ENCODE results near the gene ST6GAL1.

Gene ST6GAL1

DNA sequence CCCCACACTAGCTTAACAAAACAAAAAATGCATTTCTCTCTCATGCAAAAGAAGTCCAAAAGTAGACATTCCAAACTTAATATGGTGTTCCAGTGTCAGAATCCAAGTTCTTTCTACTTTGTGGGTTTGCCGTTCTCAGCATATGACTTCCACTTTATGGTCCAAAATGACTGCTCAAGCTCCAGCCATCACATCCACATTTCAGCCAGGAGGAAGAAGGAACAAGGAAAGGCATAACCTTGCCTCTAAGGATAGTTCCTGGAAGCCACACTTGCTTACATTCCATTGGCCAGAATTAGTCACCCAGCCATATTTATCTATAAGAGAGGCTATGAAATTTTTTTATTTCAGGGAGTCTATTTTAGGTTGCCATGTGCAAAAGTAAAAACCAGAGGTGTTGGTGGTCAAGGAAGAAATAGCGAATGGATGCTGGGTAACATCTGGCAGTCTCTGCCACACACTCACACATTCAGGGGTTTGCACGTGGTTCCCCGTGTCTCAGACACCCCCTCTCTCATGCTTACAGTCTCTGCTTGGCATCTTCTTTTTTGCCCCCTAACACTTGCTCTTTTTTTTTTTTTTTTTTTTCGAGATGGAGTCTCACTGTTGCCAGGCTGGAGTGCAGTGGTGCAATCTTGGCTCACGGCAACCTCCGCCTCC is 139.7 kb downstream of the ST6GAL1 start:
- TF ChIP-seq, protein P1, sequence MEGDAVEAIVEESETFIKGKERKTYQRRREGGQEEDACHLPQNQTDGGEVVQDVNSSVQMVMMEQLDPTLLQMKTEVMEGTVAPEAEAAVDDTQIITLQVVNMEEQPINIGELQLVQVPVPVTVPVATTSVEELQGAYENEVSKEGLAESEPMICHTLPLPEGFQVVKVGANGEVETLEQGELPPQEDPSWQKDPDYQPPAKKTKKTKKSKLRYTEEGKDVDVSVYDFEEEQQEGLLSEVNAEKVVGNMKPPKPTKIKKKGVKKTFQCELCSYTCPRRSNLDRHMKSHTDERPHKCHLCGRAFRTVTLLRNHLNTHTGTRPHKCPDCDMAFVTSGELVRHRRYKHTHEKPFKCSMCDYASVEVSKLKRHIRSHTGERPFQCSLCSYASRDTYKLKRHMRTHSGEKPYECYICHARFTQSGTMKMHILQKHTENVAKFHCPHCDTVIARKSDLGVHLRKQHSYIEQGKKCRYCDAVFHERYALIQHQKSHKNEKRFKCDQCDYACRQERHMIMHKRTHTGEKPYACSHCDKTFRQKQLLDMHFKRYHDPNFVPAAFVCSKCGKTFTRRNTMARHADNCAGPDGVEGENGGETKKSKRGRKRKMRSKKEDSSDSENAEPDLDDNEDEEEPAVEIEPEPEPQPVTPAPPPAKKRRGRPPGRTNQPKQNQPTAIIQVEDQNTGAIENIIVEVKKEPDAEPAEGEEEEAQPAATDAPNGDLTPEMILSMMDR (IDR thresholded peaks at IDR 0.05) = no peak
- TF ChIP-seq ZFX (IDR thresholded peaks at IDR 0.05; ENCODE audit: borderline replicate concordance) = no peak
- no peak overlapping the region for H3K27ac ChIP-seq

DNA sequence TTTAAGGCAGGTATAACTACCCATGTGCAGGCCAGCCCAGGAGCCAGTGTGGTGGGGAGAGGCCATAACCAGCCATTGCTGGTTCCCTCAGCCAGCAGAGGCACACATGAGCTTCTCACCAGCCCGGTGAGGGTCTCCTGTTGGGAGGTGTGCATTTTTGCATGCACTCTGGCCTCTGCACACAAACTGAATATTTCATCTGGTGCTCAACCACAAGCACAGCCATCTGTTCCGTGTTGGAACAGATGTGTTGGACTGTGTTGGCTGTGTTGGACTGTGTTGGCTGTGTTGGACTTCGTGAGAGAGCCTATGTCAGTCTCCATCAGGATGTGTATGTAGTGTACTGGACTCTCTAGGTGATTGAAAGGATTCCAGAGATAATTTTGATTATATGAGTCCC is 141.8 kb downstream of the ST6GAL1 start:
- no peak overlapping the region for H3K27ac ChIP-seq
- no peak for TF ChIP-seq ZFX (IDR thresholded peaks at IDR 0.05; ENCODE audit: borderline replicate concordance)
- TF ChIP-seq, protein P1 (IDR thresholded peaks at IDR 0.05) = no peak

DNA sequence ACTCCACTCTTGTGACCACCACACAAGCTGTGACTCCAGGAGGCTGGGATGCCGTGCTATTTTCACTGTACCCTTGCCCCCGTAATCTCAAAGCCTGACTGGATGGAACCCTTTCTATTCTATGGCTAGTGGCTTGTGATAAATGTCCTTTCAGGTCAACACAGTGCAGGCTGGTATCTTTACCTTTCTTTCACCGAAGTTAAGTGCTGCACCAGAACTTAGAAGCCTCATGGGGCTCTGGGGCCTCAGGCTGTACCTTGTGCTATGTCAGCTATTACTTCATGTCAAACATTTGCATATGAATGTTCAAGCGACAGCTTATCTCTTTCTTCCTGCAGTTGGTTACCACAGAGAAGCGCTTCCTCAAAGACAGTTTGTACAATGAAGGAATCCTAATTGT is 142.2 kb downstream of the ST6GAL1 start:
- H3K27ac ChIP-seq = no peak overlapping the region
- TF ChIP-seq ZFX (IDR thresholded peaks at IDR 0.05; ENCODE audit: borderline replicate concordance) = no peak
- TF ChIP-seq, protein P1 (IDR thresholded peaks at IDR 0.05) = no peak

DNA sequence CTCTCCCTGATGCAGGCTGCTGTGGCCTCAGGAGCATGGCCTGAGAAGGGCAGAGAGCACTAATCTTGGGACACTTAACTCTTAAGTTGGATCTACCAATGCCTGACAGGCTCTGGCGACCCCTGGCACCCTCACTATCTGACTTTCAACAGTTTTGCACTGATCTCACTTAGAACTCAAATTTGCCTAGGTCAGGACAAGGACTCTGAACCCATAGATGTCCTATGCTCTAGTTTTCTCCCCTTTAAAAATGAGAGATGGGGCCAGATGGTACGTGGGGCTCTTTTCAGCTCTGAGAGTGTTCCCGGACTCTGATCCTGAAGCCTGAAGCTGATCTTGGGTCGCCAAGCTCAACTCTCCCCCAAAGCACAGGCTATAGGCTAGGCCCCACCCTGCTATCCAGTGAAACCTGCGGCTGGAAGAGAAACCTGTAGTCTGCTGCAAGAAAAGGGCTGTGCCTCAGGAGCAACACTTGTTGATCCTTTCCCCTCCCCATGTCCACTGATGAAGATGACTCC is 143.3 kb downstream of the ST6GAL1 start:
- TF ChIP-seq, protein P1 (IDR thresholded peaks at IDR 0.05) = no peak
- no peak for TF ChIP-seq ZFX (IDR thresholded peaks at IDR 0.05; ENCODE audit: borderline replicate concordance)
- no peak overlapping the region for H3K27ac ChIP-seq

DNA sequence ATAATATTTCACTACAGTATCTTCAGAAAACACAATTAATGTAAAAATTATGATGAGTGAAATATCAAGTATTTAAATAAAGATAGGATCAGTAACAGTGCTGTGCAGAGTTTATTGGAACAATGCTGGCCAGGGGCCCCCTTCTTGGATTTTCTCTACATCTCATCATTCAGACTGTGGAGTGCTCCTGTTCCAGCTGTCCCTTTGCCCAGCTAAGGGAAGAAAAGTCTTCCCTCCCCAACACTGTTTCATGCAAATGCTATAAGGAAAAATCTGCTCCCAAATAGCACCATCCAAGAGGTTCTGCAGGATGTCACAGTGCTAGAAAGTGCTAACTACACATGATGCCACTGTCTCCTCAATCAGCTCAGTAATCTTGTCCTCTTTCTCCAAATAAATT is 144.5 kb downstream of the ST6GAL1 start:
- no peak overlapping the region for H3K27ac ChIP-seq
- no peak for TF ChIP-seq ZFX (IDR thresholded peaks at IDR 0.05; ENCODE audit: borderline replicate concordance)
- TF ChIP-seq, protein P1 (IDR thresholded peaks at IDR 0.05) = no peak

DNA sequence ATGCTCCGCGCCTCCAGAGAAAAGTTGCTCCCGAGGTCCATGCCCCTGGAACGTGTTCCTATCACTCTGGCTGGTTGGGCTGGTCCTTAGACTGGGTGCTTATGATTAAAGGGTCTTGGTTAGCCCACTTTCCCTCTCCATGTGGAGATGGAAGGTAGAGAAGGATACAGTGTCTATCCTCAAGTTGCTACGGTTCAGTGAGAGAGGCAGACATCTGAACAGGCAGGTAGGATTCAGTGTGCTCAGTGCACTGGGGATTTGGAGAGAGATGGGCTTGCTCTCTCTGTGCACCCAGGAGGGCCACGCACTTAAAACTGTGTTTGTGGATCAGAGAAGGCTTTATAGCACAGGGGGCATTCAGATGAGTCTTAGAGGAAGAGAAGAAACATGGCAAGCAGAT is 146.0 kb downstream of the ST6GAL1 start:
- TF ChIP-seq ZFX (IDR thresholded peaks at IDR 0.05; ENCODE audit: borderline replicate concordance) = no peak
- TF ChIP-seq, protein P1 (IDR thresholded peaks at IDR 0.05) = no peak
- H3K27ac ChIP-seq = no peak overlapping the region

DNA sequence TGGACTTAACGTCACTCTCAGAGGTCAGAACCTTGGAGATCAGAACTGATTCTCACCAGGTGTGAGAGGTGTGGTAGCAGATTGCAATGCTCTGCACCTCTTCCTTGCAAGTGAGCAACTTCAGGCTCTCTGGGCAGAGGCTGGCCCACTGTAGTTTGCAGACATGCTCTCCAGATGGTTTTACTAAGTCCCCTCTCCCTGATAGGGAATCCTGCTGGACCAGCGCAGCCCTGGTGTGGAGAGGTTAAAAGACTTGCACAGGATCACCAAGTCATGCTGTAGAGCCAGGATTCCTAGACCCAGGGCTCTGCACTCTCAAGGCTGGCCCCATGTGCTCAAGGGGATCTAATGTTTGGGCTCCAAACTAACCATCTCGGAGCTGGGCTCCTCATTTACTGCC is 146.8 kb downstream of the ST6GAL1 start:
- no peak overlapping the region for H3K27ac ChIP-seq
- TF ChIP-seq, protein P1 (IDR thresholded peaks at IDR 0.05) = no peak
- no peak for TF ChIP-seq ZFX (IDR thresholded peaks at IDR 0.05; ENCODE audit: borderline replicate concordance)
